Gastrocnemius medialis (tissue), 4 donors: ENCODE data around the gene STARD13.

ENCODE experiments used
- POLR2A ChIP-seq, 2 donors: fragments of 450-650 bp; IDR thresholded peaks; one replicate each; pipeline ENCODE4 v1.6.1; 2017; ENCODE audit warnings: antibody characterized with exemption in 2 of 2, mild to moderate bottlenecking in 2 of 2, moderate library complexity in 2 of 2
- TF ChIP-seq, protein P1 (sequence below), 5 experiments: fragments of 450-650 bp in 3 of 5; fragments of 200-600 bp in 2 of 5; sonication (generic) in 2 of 5; IDR thresholded peaks in 4 of 5; conservative IDR thresholded peaks in 1 of 5; 1 replicate in 4 of 5; 2 replicates in 1 of 5; pipeline ENCODE4 v1.5.1; 2016 to 2019; ENCODE audit warnings: antibody characterized with exemption in 5 of 5, mild to moderate bottlenecking in 3 of 5, moderate library complexity in 3 of 5

DNA sequence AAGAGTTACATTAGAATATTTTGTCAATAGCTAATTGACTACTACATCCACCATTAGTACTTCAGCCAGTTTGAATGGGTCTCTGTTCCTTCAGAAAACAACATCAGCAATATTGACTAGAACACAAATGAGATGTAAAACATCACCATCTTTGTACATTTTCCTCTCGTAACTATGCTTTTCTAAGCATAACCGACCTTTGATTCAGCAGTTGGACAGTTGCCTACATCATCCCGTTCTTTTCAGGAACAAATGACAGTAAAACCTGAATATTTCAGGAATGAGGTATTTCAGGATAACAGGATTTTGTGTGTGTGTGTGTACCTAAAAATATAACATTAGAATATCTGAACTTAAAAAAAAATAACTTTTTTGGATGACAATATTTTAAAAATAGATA is 60.9 kb downstream of the STARD13 start:
- TF ChIP-seq, protein P1, sequence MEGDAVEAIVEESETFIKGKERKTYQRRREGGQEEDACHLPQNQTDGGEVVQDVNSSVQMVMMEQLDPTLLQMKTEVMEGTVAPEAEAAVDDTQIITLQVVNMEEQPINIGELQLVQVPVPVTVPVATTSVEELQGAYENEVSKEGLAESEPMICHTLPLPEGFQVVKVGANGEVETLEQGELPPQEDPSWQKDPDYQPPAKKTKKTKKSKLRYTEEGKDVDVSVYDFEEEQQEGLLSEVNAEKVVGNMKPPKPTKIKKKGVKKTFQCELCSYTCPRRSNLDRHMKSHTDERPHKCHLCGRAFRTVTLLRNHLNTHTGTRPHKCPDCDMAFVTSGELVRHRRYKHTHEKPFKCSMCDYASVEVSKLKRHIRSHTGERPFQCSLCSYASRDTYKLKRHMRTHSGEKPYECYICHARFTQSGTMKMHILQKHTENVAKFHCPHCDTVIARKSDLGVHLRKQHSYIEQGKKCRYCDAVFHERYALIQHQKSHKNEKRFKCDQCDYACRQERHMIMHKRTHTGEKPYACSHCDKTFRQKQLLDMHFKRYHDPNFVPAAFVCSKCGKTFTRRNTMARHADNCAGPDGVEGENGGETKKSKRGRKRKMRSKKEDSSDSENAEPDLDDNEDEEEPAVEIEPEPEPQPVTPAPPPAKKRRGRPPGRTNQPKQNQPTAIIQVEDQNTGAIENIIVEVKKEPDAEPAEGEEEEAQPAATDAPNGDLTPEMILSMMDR (IDR thresholded peaks at IDR 0.05 in 4 of 5, conservative IDR thresholded peaks at IDR 0.05 in 1 of 5): no peak
- no peak for TF ChIP-seq POLR2A (IDR thresholded peaks at IDR 0.05)
